ENCODE data around the gene KLF12. TPM values are rescaled to one million over a fixed set of nuclear protein-coding genes. Genes with fewer than 3 reads are reported as not detected.

Gene KLF12
- total RNA-seq, 1 experiment from 2014 or later = 9.7 TPM

DNA sequence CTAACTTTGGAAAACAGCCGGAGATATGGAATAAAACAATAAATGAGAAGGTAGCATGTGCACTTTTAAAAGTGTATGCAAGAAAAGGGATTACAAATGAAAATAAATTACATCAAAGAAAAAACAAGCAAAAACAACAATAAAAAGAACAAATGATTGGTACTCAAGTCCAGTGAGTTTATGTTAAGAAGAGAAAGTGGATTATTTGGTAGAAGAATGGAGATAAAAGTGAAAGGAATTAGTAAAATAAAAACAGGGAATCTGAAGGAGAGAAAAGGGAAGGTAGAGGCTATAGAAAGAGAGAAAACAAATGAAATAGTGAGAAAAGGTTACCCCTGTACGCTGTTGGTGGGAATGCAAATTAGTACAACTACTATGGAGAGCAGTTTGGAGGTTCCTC is 28.6 kb upstream of the KLF12 start:
- H4K8ac ChIP-seq (replicated peaks; ENCODE audit: insufficient read length, low read depth, low read length) = no peak overlapping the region
- no peaks in the 10 kb centered on the region for H4K20me1 ChIP-seq (ENCODE audit: control insufficient read depth, insufficient read depth, insufficient read length)
- H3K9me3 Mint-ChIP-seq = no peaks in the 10 kb centered on the region
- no peak overlapping the region for H4K5ac ChIP-seq (ENCODE audit: insufficient read length, low read depth, low read length)
- H3K27ac ChIP-seq (ENCODE audit: insufficient read length, low read depth, low read length) = no peak overlapping the region
- H3K9me3 ChIP-seq (ENCODE audit: control insufficient read depth, low read depth, low read length) = no peaks in the 10 kb centered on the region
- no peak overlapping the region for H2BK12ac ChIP-seq (ENCODE audit: insufficient read length, low read depth, low read length)
- DNase-seq = no peak
- no peaks in the 10 kb centered on the region for H3K36me3 Mint-ChIP-seq (ENCODE audit: insufficient read depth in 1 of 3, low read depth in 3 of 3)
- H3K4ac ChIP-seq (ENCODE audit: low read depth, low read length) = no peak overlapping the region
- no peak overlapping the region for H2AFZ ChIP-seq (ENCODE audit: low read length)
- peak overlapping the region in 1 of 3 experiments; percentile 3; a peak in 1 of 7 replicates for H3K27ac Mint-ChIP-seq
- H3K23me2 ChIP-seq (ENCODE audit: insufficient read length, low read depth, low read length, poor library complexity, severe bottlenecking) = no peaks in the 10 kb centered on the region
- H2BK20ac ChIP-seq (ENCODE audit: low read depth, low read length, poor library complexity, severe bottlenecking) = no peak overlapping the region
- no peak overlapping the region for H3K14ac ChIP-seq (ENCODE audit: insufficient read depth, low read length)
- H3T11ph ChIP-seq (ENCODE audit: low read length) = no peak overlapping the region
- H3K18ac ChIP-seq (ENCODE audit: insufficient read length, low read depth, low read length) = no peak overlapping the region
- WGBS (ENCODE audit: extremely low coverage, insufficient read length, low lambda C conversion rate) = no CpG with 5 or more reads among the region's 2 CpGs
- no peak overlapping the region for H2BK15ac ChIP-seq (ENCODE audit: low read depth, low read length)
- H3K9ac ChIP-seq (ENCODE audit: extremely low read depth, insufficient read length, low read length) = no peak overlapping the region
- H4K91ac ChIP-seq (ENCODE audit: insufficient read length, low read depth, low read length) = no peak overlapping the region
- no peak overlapping the region for H2AK5ac ChIP-seq (ENCODE audit: insufficient read length, low read length)
- TF ChIP-seq, protein P1, sequence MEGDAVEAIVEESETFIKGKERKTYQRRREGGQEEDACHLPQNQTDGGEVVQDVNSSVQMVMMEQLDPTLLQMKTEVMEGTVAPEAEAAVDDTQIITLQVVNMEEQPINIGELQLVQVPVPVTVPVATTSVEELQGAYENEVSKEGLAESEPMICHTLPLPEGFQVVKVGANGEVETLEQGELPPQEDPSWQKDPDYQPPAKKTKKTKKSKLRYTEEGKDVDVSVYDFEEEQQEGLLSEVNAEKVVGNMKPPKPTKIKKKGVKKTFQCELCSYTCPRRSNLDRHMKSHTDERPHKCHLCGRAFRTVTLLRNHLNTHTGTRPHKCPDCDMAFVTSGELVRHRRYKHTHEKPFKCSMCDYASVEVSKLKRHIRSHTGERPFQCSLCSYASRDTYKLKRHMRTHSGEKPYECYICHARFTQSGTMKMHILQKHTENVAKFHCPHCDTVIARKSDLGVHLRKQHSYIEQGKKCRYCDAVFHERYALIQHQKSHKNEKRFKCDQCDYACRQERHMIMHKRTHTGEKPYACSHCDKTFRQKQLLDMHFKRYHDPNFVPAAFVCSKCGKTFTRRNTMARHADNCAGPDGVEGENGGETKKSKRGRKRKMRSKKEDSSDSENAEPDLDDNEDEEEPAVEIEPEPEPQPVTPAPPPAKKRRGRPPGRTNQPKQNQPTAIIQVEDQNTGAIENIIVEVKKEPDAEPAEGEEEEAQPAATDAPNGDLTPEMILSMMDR (conservative IDR thresholded peaks at IDR 0.05) = no peak
- H3K4me1 Mint-ChIP-seq = peaks cover 5 to 6% of the 10 kb centered on the region in 2 experiments
- no peak overlapping the region for H3K56ac ChIP-seq (ENCODE audit: insufficient read length, low read depth, low read length)
- no peaks in the 10 kb centered on the region for H3K27me3 ChIP-seq (ENCODE audit: insufficient read depth, low read length)
- H3K23ac ChIP-seq (ENCODE audit: insufficient read length, low read depth, low read length) = no peak overlapping the region
- H3K27me3 Mint-ChIP-seq (ENCODE audit: low read depth) = no peaks in the 10 kb centered on the region; the same call in 1 of the 2 replicates
- no peaks in the 10 kb centered on the region for H3K79me2 ChIP-seq (ENCODE audit: insufficient read depth, low read length)
- H3K4me3 Mint-ChIP-seq = no peak overlapping the region
- no peak overlapping the region for H2BK5ac ChIP-seq (ENCODE audit: insufficient read length, low read length)
- H3K4me1 ChIP-seq (ENCODE audit: insufficient read depth, low read length) = no peaks in the 10 kb centered on the region
- H3K79me1 ChIP-seq (ENCODE audit: insufficient read depth, low read depth, low read length, poor library complexity, severe bottlenecking) = no peaks in the 10 kb centered on the region
- no peak overlapping the region for H3K4me2 ChIP-seq (ENCODE audit: insufficient read depth, insufficient read length, low read length)
- H2BK120ac ChIP-seq (ENCODE audit: low read depth, low read length, poor library complexity, severe bottlenecking) = no peak overlapping the region

All from H9 (cell line).